MM.1S (cell line): Measurements from ENCODE around the gene OLIG1.

ENCODE experiments used
- EZH2 ChIP-seq: fragments of 300-600 bp; sonication (generic); optimal IDR thresholded peaks from 2 replicates; pipeline ENCODE3; 2017; ENCODE audit warnings: low read depth, mild to moderate bottlenecking, antibody characterized with exemption, low read length, mixed read lengths
- TF ChIP-seq, protein P1 (sequence below): fragments of 300-600 bp; sonication (generic); IDR thresholded peaks from 2 replicates; pipeline ENCODE4 v1.5.1; 2016; ENCODE audit warnings: antibody characterized with exemption, low read length, mixed read lengths

DNA sequence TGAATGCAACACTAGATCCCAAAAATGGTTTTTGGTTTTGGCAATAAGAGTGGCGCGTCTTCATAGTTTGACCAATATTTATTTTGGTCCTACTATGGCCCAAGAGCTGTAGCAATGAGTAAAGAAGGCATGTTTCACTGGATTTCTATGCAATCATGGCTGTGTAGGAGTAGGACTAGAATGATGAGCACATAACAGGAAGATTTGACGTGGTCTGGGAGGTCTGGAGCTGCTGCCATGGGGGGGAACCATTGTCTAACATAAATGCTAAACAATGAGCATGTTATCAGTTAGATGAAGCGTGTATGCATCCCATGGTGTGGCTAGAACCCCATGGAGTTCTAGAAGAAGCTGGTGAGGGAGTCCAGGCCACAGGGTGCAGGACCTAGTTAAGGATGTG, 38.3 kb downstream of the OLIG1 start:
- TF ChIP-seq, protein P1, sequence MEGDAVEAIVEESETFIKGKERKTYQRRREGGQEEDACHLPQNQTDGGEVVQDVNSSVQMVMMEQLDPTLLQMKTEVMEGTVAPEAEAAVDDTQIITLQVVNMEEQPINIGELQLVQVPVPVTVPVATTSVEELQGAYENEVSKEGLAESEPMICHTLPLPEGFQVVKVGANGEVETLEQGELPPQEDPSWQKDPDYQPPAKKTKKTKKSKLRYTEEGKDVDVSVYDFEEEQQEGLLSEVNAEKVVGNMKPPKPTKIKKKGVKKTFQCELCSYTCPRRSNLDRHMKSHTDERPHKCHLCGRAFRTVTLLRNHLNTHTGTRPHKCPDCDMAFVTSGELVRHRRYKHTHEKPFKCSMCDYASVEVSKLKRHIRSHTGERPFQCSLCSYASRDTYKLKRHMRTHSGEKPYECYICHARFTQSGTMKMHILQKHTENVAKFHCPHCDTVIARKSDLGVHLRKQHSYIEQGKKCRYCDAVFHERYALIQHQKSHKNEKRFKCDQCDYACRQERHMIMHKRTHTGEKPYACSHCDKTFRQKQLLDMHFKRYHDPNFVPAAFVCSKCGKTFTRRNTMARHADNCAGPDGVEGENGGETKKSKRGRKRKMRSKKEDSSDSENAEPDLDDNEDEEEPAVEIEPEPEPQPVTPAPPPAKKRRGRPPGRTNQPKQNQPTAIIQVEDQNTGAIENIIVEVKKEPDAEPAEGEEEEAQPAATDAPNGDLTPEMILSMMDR, result no peak
- TF ChIP-seq EZH2, result no peak
